NK-92 treated with Interleukin-12 subunit alpha and Interleukin-12 subunit beta, amount 100 ng/mL, for 24 hours (cell line): ENCODE measurements around the gene ZNF70.
A peak's percentile ranks its signal among the peaks of the same experiment; 100 is the strongest.

Source experiments
- DNase-seq: peaks from one replicate; lab custom pipeline; 2025; lab: John Stamatoyannopoulos, UW

Gene ZNF70

DNA sequence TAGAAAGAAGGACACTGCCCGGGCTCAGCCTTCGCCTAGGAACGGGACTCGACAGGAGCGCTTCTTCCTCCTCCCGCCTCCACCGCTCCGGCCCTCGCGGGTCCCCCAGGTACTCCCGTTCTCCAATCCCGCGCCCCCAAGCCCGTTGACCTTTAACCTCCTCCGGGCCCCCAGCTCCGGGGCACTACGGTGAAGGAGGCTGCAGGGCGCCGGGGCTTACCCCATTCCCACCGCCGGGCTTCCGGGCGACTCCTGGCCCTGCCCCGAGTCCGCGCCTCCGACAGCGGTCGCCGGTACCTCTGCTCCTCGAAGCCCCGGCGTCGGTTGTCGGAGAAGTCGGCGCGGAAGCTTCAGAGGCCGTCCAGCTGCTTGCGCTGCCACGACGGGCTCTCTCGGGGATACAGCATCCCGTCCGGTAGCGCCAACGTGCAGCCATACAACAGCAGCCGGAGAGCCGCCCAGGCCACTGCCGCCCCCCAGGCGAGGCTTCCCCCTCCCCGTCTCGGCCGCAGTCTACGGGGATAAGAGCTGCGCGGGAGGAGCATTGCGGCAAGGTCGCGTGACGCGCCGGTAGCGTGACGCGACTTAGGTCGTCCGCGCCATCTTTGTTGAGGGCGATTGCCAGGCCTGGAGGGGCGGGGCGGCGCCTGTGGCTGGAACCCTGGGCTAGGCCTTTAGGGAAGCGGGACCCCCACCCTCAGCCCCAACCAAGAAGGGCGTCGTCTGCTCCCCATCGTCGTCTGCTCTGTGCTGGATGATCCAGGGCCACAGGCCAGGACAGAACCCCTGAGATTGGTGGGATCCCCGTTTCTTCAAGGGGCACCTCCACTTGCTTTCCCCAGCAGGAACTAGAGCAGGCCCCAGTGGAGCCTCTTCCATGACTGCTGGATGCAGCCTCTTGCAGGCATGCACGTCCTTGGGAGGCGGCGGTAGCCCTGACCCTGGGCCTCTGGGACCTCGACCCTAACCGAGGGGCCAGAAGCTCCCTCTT, 33.8 kb downstream of the ZNF70 start:
- peak; percentile 61 for DNase-seq

DNA sequence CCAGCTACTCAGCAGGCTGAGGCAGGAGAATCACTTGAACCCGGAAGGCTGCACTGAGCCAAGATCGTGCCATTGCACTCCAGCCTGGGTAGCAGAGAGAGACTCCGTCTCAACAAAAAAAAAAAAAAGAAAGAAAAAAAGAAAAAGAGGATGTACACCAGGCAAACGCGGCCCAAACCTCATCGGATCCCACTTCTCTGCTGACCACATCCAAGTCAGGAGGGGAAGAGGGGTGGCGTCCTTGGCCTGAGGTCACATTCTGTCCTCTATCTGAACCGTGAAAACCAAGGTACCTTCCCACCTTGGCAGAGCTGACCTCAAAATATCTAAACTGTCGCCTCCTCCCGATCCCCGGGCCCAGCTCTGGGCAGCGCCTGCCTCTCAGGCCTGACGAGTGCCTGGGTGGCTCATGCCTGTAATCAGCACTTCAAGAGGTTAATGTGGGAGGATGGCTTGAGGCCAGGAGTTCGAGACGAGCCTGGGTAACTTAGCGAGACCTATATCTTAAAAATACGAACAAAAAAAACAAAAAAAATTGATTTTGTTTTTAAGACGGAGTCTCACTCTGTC, 35.0 kb downstream of the ZNF70 start:
- DNase-seq, result no peak

DNA sequence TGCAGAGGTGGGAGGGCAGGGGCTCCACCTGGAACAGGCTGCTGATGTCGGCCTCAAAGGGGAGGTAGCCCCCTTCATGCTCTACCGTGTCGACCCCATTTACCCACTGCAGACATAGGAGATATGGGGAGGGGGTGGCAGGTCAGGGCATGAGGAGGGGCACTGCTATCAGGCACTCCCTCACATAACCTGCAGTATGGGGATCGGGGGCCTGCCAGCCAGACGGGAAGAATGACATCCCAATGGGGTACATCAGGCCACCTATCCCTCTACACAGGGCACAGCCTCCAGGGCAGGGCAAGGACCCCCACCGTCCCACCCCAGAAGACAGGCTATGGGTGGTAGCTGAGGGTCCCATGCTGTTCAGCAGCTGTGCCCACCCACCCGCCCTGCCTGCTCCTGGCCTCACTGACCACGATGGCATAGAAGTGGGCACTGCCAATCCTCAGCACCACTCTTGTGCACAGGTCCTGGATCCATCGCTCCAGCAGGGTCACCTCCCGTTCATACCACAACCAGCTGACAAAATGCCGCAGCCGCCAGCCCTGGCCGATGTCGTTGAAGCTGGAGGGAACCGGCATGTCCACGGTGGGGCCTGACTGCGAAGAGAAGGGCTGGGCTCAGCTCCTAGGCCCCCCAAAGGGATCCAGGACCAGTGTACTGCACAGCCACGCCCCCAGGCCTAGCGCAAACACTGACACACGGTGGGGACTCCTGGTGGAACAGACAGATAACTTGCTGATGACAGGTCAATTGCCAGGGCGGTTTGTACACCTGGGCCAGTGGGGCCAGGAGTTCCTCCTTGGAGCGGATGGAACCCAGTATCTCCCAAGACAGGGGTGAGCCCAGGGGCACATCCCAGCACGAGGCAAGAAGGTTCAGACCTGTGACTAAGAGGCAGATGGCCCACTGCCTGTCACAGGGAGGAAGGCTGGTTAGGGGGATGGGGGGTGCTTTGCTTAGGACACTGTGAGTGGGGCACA, 36.0 kb downstream of the ZNF70 start:
- no peak for DNase-seq

DNA sequence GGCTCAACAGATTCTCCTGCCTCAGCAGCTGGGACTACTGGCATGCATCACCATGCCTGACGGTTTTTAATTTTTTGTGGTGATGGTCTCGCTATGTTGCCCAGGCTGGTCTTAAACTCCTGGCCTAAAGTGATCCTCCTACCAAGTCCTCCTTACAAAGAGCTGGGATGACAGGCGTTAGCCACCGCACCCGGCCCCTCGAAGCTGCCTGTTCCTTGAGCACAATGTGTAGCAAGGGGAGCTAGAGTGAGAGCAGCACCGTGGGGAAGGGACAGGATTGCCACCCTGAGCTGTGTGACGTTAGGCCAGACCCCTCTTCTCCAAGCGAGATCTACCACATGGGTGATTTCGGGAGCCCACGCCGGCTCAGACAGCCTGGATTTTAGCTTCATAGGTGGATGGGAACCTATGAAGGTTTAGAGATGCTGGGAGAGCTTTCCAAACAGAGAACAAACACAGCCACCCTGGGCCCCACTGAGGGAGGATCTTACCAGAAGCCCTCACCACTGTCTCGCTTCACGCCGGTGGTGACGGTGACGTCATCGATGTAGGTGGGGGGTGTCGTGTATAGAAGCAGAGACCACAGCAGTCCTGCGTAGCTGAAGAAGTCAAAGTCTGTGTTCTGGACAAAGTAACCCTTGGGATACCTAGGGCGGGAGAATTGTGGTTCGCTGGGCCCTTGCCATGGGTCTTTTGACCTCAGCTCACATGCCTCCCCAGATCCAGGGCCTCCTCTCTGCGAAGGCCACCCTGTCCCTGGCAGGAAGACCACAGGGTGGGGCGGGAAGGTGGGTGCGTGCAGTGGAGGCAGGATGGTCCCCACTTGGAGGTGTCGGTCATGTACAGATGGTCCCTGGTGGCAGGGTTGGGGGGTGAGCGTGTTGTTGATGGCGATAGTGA, 37.0 kb downstream of the ZNF70 start:
- DNase-seq, result no peak

DNA sequence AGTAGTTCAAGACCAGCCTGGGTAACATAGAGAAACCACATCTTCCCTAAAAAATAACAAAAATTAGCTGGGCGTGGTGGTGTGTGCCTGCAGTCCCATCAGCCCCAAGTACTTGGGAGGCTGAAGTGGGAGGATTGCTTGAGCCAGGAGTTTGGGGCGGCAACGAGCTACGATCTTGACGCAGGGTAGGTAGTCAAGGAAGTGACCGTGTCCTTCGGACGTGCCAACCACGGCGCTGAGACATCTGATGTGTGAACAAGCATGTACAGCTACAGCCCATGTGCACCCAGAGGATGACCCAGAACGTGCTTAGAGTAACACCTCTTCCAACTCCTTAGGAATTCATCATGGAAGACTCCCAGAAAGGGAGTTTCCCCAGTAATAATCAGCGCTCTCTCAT, 38.7 kb downstream of the ZNF70 start:
- no peak for DNase-seq

DNA sequence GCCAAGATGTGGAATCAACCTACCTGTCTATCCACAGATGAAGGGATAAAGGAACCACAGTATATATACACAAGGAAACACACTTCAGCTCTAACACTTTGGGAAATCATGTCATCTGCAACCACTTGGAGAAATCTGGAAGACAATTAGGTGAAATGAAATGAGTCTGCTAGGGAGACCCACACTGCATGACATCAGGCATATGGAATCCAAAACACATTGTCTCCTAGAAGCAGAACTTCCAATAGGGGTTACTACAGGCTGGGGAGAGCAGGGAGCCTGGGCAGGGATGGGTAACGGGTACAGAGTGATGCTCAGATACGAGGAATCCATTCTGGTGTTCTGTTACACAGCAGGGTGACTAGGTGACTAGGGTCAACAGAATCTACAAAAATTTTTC, 41.8 kb downstream of the ZNF70 start:
- no peak for DNase-seq

DNA sequence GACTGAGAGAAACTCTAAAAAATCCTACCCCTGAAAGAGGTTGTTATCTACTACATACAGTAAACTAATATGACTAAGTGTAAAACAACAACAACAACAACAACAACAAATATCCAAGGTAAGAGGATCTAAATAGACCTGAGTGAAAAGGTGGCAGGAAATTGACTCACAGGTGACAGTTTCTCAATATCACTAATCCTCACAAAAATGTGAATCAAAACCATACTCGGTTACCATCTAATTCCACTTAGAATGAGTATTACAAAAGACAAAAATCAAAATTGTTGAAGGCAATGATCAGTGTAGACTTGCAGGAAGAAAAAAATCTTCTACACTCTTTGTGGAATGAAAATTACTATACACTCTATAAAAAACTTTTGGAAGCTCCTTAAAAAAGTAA, 42.6 kb downstream of the ZNF70 start:
- DNase-seq, result no peak

DNA sequence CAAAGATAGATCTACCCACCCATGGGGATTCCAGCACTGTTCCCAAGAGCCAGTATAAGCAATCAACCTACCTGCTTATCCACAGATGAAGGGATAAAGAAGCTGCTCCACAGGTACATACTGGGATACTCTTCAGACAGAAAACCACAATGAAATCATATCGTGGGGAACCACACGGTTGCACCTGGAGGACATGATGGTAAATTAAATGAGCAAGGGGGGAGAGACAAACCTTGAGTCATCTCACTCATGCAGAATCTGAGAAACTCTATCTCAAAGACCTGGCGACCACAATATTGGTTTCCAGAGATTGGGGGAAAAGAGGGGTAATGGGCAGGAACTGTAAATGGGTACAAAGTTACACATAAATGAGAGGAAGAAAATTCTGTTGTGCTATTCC, 45.6 kb downstream of the ZNF70 start:
- no peak for DNase-seq

DNA sequence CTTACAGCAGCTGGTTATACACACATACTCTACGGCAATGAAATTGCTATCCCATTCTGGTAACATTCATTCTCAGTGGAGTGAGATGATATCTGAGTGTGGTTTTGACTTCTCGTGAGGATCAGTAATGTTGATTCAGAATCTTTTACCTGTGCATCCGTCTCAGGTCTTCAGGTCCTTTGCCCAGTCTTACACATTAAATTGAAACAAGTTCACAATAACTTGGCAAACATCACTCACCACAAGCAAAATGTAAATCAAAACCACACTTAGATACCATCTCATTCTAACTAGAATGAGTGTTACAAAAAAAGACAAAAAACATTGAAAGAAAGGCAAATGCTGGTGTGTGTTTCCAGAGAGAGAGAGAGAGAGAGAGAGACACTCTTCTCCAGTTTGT, 46.1 kb downstream of the ZNF70 start:
- DNase-seq, result no peak

DNA sequence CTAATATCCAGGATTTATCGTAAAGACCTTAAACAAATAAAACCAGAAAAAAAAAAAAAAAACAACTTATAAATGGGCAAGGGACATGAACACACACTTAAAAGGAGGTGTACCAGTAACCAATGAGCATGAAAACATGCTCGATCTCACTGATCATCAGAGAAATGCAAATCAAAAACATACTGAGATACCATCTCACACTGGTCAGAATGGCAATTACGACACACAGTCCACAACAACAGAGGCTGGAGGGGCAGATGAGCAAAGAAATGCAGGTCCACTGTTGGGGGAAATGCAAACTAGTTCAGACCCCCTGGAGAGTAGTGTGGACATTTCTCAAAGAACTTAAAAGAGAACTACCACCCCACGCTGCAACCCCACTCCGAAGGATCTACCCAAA, 46.9 kb downstream of the ZNF70 start:
- DNase-seq, result no peak

DNA sequence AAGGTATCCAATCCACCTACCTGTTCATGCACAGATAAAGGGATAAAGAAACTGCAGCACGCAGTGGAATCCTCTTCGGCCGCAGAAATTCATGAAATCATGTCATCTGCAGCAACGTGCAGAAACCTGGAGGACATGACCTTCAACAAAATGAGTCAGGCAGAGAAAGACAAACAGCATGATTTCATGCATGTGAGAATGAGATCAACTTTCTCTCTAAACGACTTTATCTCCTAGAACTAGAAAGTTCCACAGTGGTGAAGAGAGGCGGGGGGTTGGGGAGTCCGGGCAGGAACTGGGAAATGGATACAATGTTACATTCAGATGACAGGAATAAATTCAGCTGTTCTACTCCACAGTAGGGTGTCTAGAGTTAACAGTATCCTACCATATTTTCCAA, 50.2 kb downstream of the ZNF70 start:
- DNase-seq, result no peak

DNA sequence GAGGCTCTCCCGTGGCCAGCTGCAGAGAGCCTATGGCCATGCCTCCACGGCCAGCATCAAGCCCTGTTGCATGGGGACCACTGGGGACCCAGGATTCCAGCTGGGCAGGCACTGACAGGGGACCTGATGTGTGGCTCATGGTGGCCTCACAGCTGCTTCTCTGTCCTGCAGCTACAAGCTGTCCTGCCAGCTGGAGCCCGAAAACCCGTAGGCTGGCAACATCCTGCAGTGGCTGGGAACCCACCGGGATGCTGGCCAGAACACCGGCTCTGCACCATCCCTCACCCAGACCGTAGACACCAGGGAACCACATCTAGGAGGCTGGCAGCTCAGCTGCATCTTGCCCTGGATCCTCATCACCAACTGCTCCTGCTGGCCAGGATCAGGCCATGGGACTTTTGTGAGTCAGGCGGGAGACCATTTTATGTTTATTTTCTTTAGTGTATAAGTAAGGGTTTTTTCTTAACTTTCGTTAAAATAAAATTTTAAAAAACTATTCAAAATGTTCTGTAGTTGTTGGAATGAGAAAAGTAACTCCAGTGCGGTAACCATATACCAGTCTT, 52.2 kb downstream of the ZNF70 start:
- DNase-seq, result no peak

DNA sequence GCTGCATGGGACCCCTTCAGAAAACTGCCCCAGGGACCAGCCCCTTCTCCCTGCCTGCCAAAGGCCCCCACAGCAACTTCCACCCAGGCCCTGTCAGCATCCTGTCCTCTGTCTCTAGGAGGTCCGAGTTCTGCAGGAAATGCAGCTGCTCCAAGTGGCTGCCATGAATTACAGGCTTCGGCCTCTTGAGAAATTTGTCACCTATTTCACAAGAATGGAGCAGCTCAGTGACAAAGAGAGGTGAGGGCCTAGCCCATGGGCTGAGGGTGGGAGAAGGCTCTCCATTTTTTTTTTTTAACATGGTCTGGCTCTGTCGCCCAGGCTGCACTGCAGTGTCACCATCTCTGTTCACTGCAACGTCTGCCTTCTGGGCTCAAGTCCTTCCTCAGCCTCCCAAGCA, 52.8 kb downstream of the ZNF70 start:
- no peak for DNase-seq

DNA sequence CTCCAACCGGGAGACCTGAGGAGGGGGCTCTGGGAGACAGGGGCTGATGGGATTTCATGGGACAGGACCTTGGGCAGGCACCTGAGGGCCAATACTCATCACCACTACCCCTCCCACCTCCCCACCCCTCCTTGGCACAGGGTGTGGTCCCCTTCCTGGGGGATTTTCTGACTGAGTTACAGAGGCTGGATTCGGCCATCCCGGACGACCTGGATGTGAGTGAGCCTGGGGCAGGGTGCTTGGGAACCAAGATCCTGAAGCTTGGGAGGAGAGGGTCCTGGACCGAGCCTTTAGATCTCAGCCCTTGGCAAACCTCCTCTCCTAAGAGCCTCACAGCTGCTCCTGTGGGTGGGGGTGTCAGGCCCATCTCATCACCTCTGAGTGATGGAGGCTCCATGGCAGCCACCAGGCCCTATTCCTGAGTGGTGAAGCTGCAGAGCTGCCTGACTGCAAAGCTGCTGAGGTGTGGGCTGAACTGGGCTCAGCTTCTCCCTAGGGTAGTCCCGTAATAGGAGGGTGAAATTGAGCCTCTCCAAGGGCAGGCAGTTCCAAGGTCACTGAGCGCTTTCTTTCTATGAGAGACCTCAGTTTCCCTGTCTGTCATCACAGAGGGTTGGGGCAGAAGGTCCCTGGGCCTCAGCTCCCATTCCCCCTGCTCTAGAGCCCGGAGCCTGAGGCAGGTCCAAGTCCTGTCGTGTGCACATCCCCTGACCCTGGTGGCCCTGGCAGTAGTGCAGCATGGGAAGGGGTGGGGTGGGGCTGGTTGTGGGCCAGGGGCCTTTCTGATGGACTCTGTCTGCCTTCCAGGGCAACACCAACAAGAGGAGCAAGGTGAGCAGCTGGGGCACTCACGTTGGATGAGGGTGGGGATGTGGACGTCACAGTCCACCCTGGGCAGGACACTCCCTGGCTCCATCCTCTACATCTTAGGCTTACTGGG, 53.6 kb downstream of the ZNF70 start:
- no peak for DNase-seq

DNA sequence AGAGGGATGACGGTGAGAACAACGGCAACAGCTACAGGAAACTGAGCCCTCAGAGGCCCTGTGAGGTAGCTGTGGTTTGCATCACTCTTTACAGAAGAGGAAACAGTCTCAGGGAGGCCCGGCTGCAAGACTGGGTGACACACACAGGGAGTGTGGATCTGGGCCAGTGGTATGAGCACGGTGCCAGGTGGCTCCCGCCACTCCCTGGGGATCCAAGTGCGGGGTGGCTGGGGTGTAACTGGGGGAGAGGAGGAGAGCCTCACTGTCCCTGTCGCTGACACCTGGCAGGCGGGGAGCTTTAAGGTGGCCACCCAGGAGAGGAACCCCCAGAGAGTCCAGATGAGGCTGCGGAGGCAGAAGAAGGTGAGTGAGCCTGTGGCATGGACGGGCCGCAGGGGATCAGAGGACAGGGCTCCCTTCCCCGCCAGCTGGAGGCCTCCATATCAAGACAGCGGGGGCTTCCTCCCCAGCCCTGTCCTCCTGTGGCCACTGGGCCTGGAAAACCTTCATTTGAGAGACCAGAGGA, 54.5 kb downstream of the ZNF70 start:
- DNase-seq, result peak; percentile 65

DNA sequence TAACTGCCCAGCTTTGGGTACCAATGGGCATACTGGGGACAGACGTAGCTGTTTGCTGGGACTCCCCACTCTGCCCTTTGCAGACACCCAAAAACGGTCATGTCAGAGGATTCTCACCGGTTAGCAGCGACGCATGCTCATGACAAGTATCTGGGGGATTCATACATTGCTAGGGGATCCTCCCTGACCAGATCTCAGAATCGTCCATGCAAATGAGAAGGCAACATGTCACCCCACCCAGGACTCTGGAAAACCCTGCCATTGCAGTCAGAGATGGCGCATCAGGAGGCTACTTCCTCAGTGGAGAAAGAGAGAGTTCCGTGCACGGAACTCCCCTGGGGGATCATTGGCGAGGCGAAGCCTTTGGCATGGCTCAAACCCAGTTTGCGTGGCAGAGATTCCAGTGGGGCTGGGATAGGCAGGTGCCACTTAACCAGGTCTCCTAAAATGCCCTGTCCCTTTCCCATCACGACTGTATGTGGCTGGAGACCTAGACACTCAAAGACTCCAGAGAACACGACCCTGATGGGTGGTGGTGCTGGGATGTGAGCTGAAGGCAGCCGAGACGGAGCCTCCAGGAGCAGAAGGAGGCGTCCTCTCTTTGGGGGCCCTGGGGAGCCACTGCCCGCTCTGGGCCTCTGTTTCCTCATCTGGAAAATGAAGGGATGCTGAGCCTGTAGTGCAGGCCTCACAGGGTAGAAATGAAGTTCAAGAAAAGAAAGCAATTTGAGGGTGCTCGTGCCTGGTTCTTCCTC, 55.2 kb downstream of the ZNF70 start:
- DNase-seq, result no peak

DNA sequence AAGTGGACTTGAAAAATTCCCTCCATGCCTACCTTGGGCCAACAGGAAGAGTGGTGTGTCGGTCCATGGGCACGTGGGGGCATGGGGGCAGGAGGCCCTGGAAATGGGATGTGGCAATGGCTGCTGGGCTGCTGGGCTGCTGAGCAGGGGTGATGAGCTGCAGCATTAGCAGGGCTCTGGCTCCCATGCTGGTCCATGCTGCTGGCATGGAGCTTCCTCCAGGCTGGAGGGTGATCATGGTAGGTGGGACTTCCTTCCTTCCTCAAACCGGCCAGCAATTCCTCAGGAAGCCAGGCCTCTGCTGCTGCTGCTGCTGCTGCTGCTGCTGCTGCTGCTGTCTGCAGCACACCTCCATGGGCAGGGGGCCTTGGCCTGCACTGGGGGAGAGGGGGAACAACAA, 55.8 kb downstream of the ZNF70 start:
- DNase-seq, result no peak

DNA sequence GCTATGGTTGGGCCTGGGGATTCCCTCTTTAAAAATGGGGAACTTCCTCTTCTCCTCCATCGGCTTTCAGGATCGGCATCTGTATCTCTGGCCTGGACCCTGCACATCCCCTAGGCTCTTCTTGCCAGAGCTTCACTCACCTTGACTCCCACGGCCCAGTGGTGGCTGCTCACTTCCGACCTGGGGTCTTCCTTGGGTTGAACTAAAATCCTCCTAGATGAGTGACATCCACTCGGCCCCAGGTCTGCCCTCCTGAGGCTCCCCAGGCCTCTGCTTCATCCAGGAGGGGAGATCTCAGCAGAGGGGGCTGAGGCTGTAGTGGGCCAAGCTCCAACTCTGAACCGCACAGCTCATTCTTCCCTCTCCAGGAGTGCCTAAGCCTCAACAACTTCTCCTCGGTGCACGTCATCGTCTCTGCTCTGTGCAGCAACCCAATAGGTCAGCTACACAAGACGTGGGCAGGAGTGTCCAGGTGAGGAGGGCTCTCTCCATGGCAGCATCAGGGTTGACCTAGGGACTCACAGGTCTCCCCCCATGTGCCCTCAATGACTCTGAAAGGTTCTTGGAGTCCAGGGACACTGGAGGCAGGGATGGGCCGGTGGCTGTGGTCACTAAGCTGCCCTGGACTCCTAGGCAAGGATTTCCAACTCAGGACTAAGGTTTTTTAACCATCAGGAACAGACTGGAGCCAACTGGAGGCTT, 56.8 kb downstream of the ZNF70 start:
- no peak for DNase-seq
